ENCODE data around the gene PYGO1. TPM values are rescaled to one million over a fixed set of nuclear protein-coding genes. Genes with fewer than 3 reads are reported as not detected.
"Not testable (repeated sequence)": the region's sequence is repeated elsewhere in the genome, so short reads cannot be mapped to it uniquely, and the experiment has no call there.

PYGO1 gene
- total RNA-seq, 1 donor from 2014 or later, result 5.5 TPM

- no peak overlapping the region for H3K4me2 ChIP-seq (ENCODE audit: low read length)
- no peaks in the 10 kb centered on the region for H3K4me1 ChIP-seq (ENCODE audit: insufficient read depth, low read length)
- no peak overlapping the region for H3K4me3 ChIP-seq (ENCODE audit: insufficient read depth, low read depth, low read length)
- no peak overlapping the region for H3K9ac ChIP-seq (ENCODE audit: low read length)
- no peaks in the 10 kb centered on the region for H3K9me3 ChIP-seq (ENCODE audit: insufficient read depth, low read depth, low read length)
- DNase-seq (ENCODE audit: low read depth) (no peak), FAIRE-seq (no peak)
- Mint-ChIP-seq H3K4me1 (ENCODE audit: low read depth, unreplicated experiment) (no peaks in the 10 kb centered on the region), H3K27ac (ENCODE audit: unreplicated experiment) (no peak overlapping the region), H3K9me3 (ENCODE audit: unreplicated experiment) (peaks cover 3% of the 10 kb centered on the region), H3K36me3 (ENCODE audit: low read depth, unreplicated experiment) (no peaks in the 10 kb centered on the region), H3K4me3 (ENCODE audit: unreplicated experiment) (peak overlapping the region; percentile 93), H3K27me3 (ENCODE audit: low read depth, unreplicated experiment) (no peaks in the 10 kb centered on the region)
- H3K79me2 ChIP-seq (ENCODE audit: insufficient read depth, low read length), result no peaks in the 10 kb centered on the region
- no peaks in the 10 kb centered on the region for H3K36me3 ChIP-seq (ENCODE audit: insufficient read depth, low read length)
- no peaks in the 10 kb centered on the region for H3K27me3 ChIP-seq (ENCODE audit: insufficient read depth, low read length)
- H4K20me1 ChIP-seq (ENCODE audit: insufficient read depth, low read length), result no peaks in the 10 kb centered on the region
- TF ChIP-seq CTCF (IDR thresholded peaks at IDR 0.05; ENCODE audit: insufficient read depth, low read depth, low read length) (no peak), EZH2 (IDR thresholded peaks at IDR 0.05; ENCODE audit: insufficient read depth, low read length) (no peak)
- no peak overlapping the region for H2AFZ ChIP-seq (ENCODE audit: low read depth, low read length)
- H3K27ac ChIP-seq (ENCODE audit: low read depth, low read length), result no peak overlapping the region
Observed at GRCh38 chr15:55499151-55499550, 89.0 kb downstream of the PYGO1 start.

DNA sequence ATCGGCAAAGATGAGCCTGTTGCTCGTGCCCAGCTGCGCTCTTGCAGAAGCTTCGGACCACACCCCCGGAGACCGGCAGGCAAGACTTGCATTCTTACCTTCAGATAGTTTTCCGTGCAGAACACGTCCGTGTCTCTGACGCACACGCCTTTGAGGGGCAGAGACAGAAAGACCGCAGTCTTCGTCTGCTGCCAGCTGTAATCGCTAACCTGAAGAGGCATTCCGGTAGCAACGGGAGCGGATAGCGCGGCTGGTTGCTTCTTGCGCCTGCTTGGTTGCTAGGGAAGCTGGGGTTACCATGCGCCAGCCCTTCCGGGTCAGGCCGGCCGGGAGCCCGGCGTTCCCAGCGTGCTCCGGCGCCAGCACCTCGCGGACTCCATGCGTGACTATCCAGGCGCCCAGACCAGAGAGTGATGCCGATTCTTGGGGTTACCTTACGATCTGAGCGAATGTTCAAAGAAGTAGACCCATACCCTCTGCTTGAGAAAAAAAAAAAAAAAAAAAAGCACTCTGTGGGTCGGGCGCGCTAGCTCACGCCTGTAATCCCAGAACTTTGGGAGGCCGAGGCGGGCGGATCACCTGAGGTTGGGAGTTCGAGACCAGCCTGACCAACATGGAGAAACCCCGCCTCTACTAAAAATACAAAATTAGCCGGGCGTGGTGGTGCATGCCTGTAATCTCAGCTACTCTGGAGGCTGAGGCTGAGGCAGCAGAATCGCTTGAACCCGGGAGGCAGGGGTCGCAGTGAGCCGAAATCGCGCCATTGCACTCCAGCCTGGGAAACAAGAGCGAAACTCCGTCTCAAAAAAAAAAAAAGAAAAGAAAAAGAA, 89.8 kb downstream of the PYGO1 start:
- H3K4me3 ChIP-seq (ENCODE audit: insufficient read depth, low read depth, low read length), result peak overlapping the region; percentile 90
- not testable (repeated sequence) for H3K36me3 ChIP-seq (ENCODE audit: insufficient read depth, low read length); H3K27ac ChIP-seq (ENCODE audit: low read depth, low read length); H4K20me1 ChIP-seq (ENCODE audit: insufficient read depth, low read length); H3K4me1 Mint-ChIP-seq (ENCODE audit: low read depth, unreplicated experiment); H3K9me3 Mint-ChIP-seq (ENCODE audit: unreplicated experiment); FAIRE-seq; H3K79me2 ChIP-seq (ENCODE audit: insufficient read depth, low read length); H3K27ac Mint-ChIP-seq (ENCODE audit: unreplicated experiment); H3K27me3 ChIP-seq (ENCODE audit: insufficient read depth, low read length); H3K27me3 Mint-ChIP-seq (ENCODE audit: low read depth, unreplicated experiment); H3K9me3 ChIP-seq (ENCODE audit: insufficient read depth, low read depth, low read length); H3K36me3 Mint-ChIP-seq (ENCODE audit: low read depth, unreplicated experiment); H3K4me1 ChIP-seq (ENCODE audit: insufficient read depth, low read length)
- peak overlapping the region; percentile 56 for H3K9ac ChIP-seq (ENCODE audit: low read length)
- H3K4me2 ChIP-seq (ENCODE audit: low read length), result peak overlapping the region; percentile 90
- peak overlapping the region; percentile 98 for H2AFZ ChIP-seq (ENCODE audit: low read depth, low read length)
- DNase-seq (ENCODE audit: low read depth), result peak; percentile 82
- H3K4me3 Mint-ChIP-seq (ENCODE audit: unreplicated experiment), result peak overlapping the region; percentile 93

DNA sequence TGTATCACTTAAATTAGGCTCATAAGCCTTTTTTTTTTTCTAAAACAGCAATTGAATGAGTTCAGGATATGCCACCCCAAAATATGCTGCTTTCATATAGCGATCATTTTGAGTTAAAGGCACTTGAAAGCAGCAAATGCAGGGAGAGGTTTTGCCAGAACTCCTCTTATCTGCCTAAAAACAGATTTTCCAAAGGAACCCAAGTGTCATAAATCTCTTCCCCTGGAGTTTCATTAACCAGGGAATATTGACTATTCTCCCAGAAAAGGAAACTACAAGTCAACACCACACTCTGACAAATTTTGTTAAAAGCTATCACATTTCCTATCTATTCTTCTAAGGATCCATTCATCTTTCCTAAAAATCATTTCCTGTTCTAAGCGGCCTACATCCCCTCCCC, 91.4 kb downstream of the PYGO1 start:
- peaks cover 2% of the 10 kb centered on the region for H3K4me1 Mint-ChIP-seq (ENCODE audit: low read depth, unreplicated experiment)
- Histone ChIP-seq H3K27me3 (ENCODE audit: insufficient read depth, low read length) (no peaks in the 10 kb centered on the region), H3K27ac (ENCODE audit: low read depth, low read length) (no peak overlapping the region), H3K36me3 (ENCODE audit: insufficient read depth, low read length) (no peaks in the 10 kb centered on the region), H4K20me1 (ENCODE audit: insufficient read depth, low read length) (no peaks in the 10 kb centered on the region), H3K4me1 (ENCODE audit: insufficient read depth, low read length) (no peaks in the 10 kb centered on the region), H3K79me2 (ENCODE audit: insufficient read depth, low read length) (no peaks in the 10 kb centered on the region), H3K9ac (ENCODE audit: low read length) (no peak overlapping the region), H3K4me3 (ENCODE audit: insufficient read depth, low read depth, low read length) (no peak overlapping the region), H3K4me2 (ENCODE audit: low read length) (no peak overlapping the region), H3K9me3 (ENCODE audit: insufficient read depth, low read depth, low read length) (no peaks in the 10 kb centered on the region), H2AFZ (ENCODE audit: low read depth, low read length) (no peak overlapping the region)
- no peaks in the 10 kb centered on the region for H3K27me3 Mint-ChIP-seq (ENCODE audit: low read depth, unreplicated experiment)
- no peaks in the 10 kb centered on the region for H3K36me3 Mint-ChIP-seq (ENCODE audit: low read depth, unreplicated experiment)
- no peak for TF ChIP-seq EZH2 (IDR thresholded peaks at IDR 0.05; ENCODE audit: insufficient read depth, low read length)
- no peak for TF ChIP-seq CTCF (IDR thresholded peaks at IDR 0.05; ENCODE audit: insufficient read depth, low read depth, low read length)
- H3K27ac Mint-ChIP-seq (ENCODE audit: unreplicated experiment), result no peak overlapping the region
- DNase-seq (ENCODE audit: low read depth), result no peak
- peak overlapping the region; percentile 46 for H3K4me3 Mint-ChIP-seq (ENCODE audit: unreplicated experiment)
- no peak for FAIRE-seq
- H3K9me3 Mint-ChIP-seq (ENCODE audit: unreplicated experiment), result no peaks in the 10 kb centered on the region
